HCT116 (cell line): ENCODE data around the gene COL8A2. TPM values are rescaled to one million over a fixed set of nuclear protein-coding genes. Genes with fewer than 3 reads are reported as not detected.

Experiments
- ATAC-seq: fragments of 200-7000 bp; cut with Tn5 transposase; 2 replicates; pipeline ENCODE4 v1.9.1; 2020; ENCODE audit warnings: mild to moderate bottlenecking, moderate library complexity
- BruUV-seq: library from RNA; stranded (reverse); fragments of 400-500 nt; replicated peaks from 2 replicates; lab custom pipeline; 2021; lab: Mats Ljungman, UMichigan
- CTCF ChIA-PET: fragments of 300-600 bp; sonication (Branson Sonifier 250); formaldehyde crosslinking; loops from one replicate; lab custom pipeline; 2021; ENCODE audit warnings: antibody characterized with exemption; lab: Charles Lee
- POLR2A ChIA-PET: fragments of 300-600, 350-600 bp; sonication (Branson Sonifier 250); formaldehyde crosslinking; loops from one replicate; lab custom pipeline; 2021; ENCODE audit warnings: antibody characterized with exemption; lab: Charles Lee
- RAD21 ChIA-PET, 2 experiments: fragments of 300-600 bp; sonication (Branson Sonifier 250); formaldehyde crosslinking; loops; one replicate each; lab custom pipeline; 2023; ENCODE audit warnings: low total read pairs in 2 of 2; ENCODE audit not compliant: uncharacterized antibody in 2 of 2, unreplicated experiment in 2 of 2, low non-redundant PET in 1 of 2; lab: Charles Lee
- DNase-seq: peaks from one replicate; pipeline ENCODE4 v3.0.0-alpha.2; 2010; ENCODE audit warnings: low read depth, low spot score
- H2AFZ ChIP-seq: fragments of 200-600 bp; shearing (Covaris generic), sonication (generic); 2 replicates; pipeline ENCODE4 v1.6.1; 2017; ENCODE audit warnings: low read depth, mixed run types, mixed read lengths, antibody characterized with exemption, low read length; ENCODE audit not compliant: poor library complexity, severe bottlenecking
- H3K27ac ChIP-seq: 2 replicates; pipeline ENCODE4 v1.5.1; 2012; ENCODE audit warnings: low read depth, low read length
- H3K27me3 ChIP-seq: fragments of 200-600 bp; sonication (generic); 2 replicates; pipeline ENCODE4 v1.6.1; 2016; ENCODE audit warnings: mixed run types, low read length, mixed read lengths; ENCODE audit not compliant: insufficient read depth
- H3K36me3 ChIP-seq, 2 experiments: fragments of 200-500 bp in 1 of 2; fragments of 200-600 bp in 1 of 2; sonication (Bioruptor generic) in 1 of 2; sonication (generic) in 1 of 2; 2 replicates each; pipeline versions ENCODE4 v1.5.1 to v1.6.1; 2014 to 2016; ENCODE audit warnings: low read length in 2 of 2, inconsistent platforms in 1 of 2, mixed read lengths in 1 of 2, mixed run types in 1 of 2; ENCODE audit not compliant: insufficient read depth in 2 of 2, control insufficient read depth in 1 of 2
- H3K4me1 ChIP-seq, 2 experiments: fragments of 200-600 bp in 1 of 2; sonication (generic) in 1 of 2; 2 replicates each; pipeline versions ENCODE4 v1.5.1 to v1.6.1; 2012 to 2017; ENCODE audit warnings: low read length in 2 of 2, inconsistent platforms in 1 of 2, mild to moderate bottlenecking in 1 of 2, mixed read lengths in 1 of 2, mixed run types in 1 of 2, moderate library complexity in 1 of 2; ENCODE audit not compliant: insufficient read depth in 2 of 2, control insufficient read depth in 1 of 2
- H3K4me2 ChIP-seq: fragments of 200-600 bp; sonication (generic); 2 replicates; pipeline ENCODE4 v1.6.1; 2017; ENCODE audit warnings: mixed run types, low read length, mixed read lengths
- H3K4me3 ChIP-seq, 2 experiments: fragments of 200-600 bp in 1 of 2; sonication (generic) in 1 of 2; replicated peaks in 1 of 2; 2 replicates each; pipeline ENCODE4 v1.5.1; 2011 to 2016; ENCODE audit warnings: low read length in 2 of 2, control low read depth in 1 of 2, low read depth in 1 of 2, mild to moderate bottlenecking in 1 of 2, mixed read lengths in 1 of 2, mixed run types in 1 of 2
- H3K79me2 ChIP-seq: fragments of 200-600 bp; sonication (generic); 2 replicates; pipeline ENCODE4 v1.6.1; 2017; ENCODE audit warnings: mild to moderate bottlenecking, mixed run types, low read length, moderate library complexity, mixed read lengths; ENCODE audit not compliant: insufficient read depth
- H3K9ac ChIP-seq: fragments of 200-600 bp; sonication (generic); 2 replicates; pipeline ENCODE4 v1.6.1; 2016; ENCODE audit warnings: low read length, mixed read lengths
- H3K9me2 ChIP-seq: fragments of 200-600 bp; sonication (generic), shearing (Covaris generic); 2 replicates; pipeline ENCODE4 v1.6.1; 2017; ENCODE audit warnings: mixed run types, mild to moderate bottlenecking, moderate library complexity; ENCODE audit not compliant: insufficient read depth
- H3K9me3 ChIP-seq, 2 experiments: fragments of 200-500 bp in 1 of 2; fragments of 200-600 bp in 1 of 2; sonication (Bioruptor generic) in 1 of 2; sonication (generic) in 1 of 2; 2 replicates each; pipeline ENCODE4 v1.6.1; 2014 to 2017; ENCODE audit warnings: low read length in 2 of 2, mixed read lengths in 2 of 2, inconsistent platforms in 1 of 2, low read depth in 1 of 2, mild to moderate bottlenecking in 1 of 2, mixed run types in 1 of 2, moderate library complexity in 1 of 2; ENCODE audit not compliant: control insufficient read depth in 1 of 2, insufficient read depth in 1 of 2
- H4K20me1 ChIP-seq: fragments of 200-600 bp; sonication (generic), shearing (Covaris generic); 2 replicates; pipeline ENCODE4 v1.6.1; 2017; ENCODE audit warnings: mixed run types, mild to moderate bottlenecking, moderate library complexity; ENCODE audit not compliant: insufficient read depth
- EZH2phosphoT487 ChIP-seq: fragments of 200-600 bp; IDR thresholded peaks from 2 replicates; pipeline ENCODE4 v1.6.1; 2018; ENCODE audit warnings: antibody characterized with exemption, borderline replicate concordance
- FOSL1 ChIP-seq: IDR thresholded peaks from 2 replicates; pipeline ENCODE4 v1.6.1; 2012; ENCODE audit warnings: low read depth
- POLR2AphosphoS5 ChIP-seq: IDR thresholded peaks from 2 replicates; pipeline ENCODE4 v1.6.1; 2011; ENCODE audit warnings: mild to moderate bottlenecking, low read depth, low read length, moderate library complexity
- RAD21 ChIP-seq: IDR thresholded peaks from 2 replicates; pipeline ENCODE4 v1.6.1; 2012; ENCODE audit warnings: low read depth, mild to moderate bottlenecking
- intact Hi-C: fragments of 100-400 bp; cut with micrococcal nuclease; formaldehyde crosslinking; loops from 2 replicates; pipeline ENCODE4 v1.10.0; 2022
- total RNA-seq: library from RNA; stranded (reverse); gene quantifications from one replicate; pipeline ENCODE4 v1.2.1, GENCODE V29; 2021; ENCODE audit not compliant: unreplicated experiment
- TF ChIP-seq, protein P1 (sequence below), 3 experiments: fragments of 200-600 bp in 1 of 3; sonication (generic) in 1 of 3; IDR thresholded peaks in 2 of 3; conservative IDR thresholded peaks in 1 of 3; 2 replicates each; pipeline ENCODE4 v1.5.1; 2012 to 2017; ENCODE audit warnings: low read depth in 2 of 3, low read length in 2 of 3, antibody characterized with exemption in 1 of 3, borderline replicate concordance in 1 of 3, control low read depth in 1 of 3, mild to moderate bottlenecking in 1 of 3, mixed read lengths in 1 of 3, mixed run types in 1 of 3, moderate library complexity in 1 of 3; ENCODE audit not compliant: insufficient read depth in 1 of 3
- TF ChIP-seq, protein P2 (sequence below): IDR thresholded peaks from 2 replicates; pipeline ENCODE4 v1.6.1; 2012; ENCODE audit warnings: low read depth

The COL8A2 gene
- total RNA-seq, 1 experiment from 2014 or later = 0.05 TPM

DNA sequence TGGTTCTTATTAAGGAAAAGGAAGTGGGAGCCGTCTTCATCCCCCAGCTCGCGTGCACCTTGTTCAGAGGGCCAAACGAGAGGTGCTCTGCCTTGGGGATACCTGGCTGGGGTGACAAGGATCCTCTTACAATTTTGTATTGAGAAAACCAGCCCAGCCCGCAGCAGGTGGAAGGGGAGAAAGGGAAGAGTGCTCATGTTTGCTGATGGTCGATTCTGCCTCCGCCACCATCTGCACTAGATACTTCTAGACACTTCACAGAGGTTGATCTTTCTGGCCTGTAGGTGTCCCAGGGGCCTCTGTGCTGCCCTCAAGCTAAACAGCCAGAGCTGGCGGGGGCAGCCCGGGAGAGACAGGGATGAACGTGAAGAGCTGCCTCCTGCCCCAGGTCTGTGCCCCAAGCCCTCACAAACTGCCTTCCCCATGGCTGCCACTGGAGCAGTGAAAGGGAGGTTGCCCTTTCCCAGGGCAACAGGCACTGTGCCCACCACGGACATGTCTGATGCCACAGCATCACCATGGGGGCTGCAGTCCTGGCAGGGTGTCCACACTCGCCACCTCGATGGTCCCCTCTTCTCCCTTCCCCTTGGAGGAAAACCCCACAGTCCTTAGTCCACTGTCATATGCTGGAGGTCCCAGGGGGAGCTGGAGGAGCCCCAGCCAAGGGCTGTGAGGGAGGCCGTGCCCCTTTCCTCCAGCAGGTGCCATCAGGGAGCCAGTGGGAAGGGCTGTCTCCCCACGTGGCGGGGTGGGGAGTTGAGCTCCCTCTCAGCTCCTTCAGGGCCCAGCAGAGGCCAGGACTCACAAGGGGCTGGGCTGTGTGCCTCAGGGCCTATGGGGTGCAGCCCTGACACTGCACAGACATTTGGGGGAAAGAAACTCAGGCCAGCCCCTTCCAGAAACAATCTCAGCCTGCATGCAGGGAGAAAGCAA lies 28.3 kb downstream of the COL8A2 start:
- POLR2A ChIA-PET = no interaction called here
- H3K4me3 ChIP-seq = no peak overlapping the region
- H3K27me3 ChIP-seq = no peaks in the 10 kb centered on the region
- peaks cover 3% of the 10 kb centered on the region; the same call in 1 of the 2 replicates for H3K79me2 ChIP-seq
- no peak overlapping the region for H3K4me2 ChIP-seq
- no peaks in the 10 kb centered on the region for H4K20me1 ChIP-seq
- TF ChIP-seq, protein P1, sequence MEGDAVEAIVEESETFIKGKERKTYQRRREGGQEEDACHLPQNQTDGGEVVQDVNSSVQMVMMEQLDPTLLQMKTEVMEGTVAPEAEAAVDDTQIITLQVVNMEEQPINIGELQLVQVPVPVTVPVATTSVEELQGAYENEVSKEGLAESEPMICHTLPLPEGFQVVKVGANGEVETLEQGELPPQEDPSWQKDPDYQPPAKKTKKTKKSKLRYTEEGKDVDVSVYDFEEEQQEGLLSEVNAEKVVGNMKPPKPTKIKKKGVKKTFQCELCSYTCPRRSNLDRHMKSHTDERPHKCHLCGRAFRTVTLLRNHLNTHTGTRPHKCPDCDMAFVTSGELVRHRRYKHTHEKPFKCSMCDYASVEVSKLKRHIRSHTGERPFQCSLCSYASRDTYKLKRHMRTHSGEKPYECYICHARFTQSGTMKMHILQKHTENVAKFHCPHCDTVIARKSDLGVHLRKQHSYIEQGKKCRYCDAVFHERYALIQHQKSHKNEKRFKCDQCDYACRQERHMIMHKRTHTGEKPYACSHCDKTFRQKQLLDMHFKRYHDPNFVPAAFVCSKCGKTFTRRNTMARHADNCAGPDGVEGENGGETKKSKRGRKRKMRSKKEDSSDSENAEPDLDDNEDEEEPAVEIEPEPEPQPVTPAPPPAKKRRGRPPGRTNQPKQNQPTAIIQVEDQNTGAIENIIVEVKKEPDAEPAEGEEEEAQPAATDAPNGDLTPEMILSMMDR (IDR thresholded peaks at IDR 0.05 in 2 of 3, conservative IDR thresholded peaks at IDR 0.05 in 1 of 3; ENCODE audit: borderline replicate concordance in 1 of 3, insufficient read depth in 1 of 3, low read depth in 2 of 3, low read length in 2 of 3) = peak; percentile 14 to 44 (median 41); a peak in 5 of 6 replicates
- TF ChIP-seq FOSL1 (no peak), RAD21 (peak; percentile 23; the same call in 1 of the 2 replicates), EZH2phosphoT487 (no peak), POLR2AphosphoS5 (no peak)
- TF ChIP-seq, protein P2, sequence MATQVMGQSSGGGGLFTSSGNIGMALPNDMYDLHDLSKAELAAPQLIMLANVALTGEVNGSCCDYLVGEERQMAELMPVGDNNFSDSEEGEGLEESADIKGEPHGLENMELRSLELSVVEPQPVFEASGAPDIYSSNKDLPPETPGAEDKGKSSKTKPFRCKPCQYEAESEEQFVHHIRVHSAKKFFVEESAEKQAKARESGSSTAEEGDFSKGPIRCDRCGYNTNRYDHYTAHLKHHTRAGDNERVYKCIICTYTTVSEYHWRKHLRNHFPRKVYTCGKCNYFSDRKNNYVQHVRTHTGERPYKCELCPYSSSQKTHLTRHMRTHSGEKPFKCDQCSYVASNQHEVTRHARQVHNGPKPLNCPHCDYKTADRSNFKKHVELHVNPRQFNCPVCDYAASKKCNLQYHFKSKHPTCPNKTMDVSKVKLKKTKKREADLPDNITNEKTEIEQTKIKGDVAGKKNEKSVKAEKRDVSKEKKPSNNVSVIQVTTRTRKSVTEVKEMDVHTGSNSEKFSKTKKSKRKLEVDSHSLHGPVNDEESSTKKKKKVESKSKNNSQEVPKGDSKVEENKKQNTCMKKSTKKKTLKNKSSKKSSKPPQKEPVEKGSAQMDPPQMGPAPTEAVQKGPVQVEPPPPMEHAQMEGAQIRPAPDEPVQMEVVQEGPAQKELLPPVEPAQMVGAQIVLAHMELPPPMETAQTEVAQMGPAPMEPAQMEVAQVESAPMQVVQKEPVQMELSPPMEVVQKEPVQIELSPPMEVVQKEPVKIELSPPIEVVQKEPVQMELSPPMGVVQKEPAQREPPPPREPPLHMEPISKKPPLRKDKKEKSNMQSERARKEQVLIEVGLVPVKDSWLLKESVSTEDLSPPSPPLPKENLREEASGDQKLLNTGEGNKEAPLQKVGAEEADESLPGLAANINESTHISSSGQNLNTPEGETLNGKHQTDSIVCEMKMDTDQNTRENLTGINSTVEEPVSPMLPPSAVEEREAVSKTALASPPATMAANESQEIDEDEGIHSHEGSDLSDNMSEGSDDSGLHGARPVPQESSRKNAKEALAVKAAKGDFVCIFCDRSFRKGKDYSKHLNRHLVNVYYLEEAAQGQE = no peak
- BruUV-seq = no TSS peak
- peaks cover 23 to 26% of the 10 kb centered on the region in 2 experiments; a peak in 3 of 4 replicates for H3K36me3 ChIP-seq
- H3K9ac ChIP-seq = no peak overlapping the region
- H2AFZ ChIP-seq = no peak overlapping the region
- H3K9me3 ChIP-seq = no peaks in the 10 kb centered on the region
- CTCF ChIA-PET = interaction anchor here (0.8 to 3.9 kb wide), 3 partner anchors 32 to 52 kb away, joined by 3 to 31 read pairs (median 3); partner anchors contain the start of gene TRAPPC3
- peaks cover 0 to 22% of the 10 kb centered on the region in 2 experiments; a peak in 2 of 4 replicates for H3K4me1 ChIP-seq
- H3K9me2 ChIP-seq = no peaks in the 10 kb centered on the region
- ATAC-seq (peak; percentile 70), DNase-seq (no peak)
- RAD21 ChIA-PET = interaction anchor here in 1 of 2 experiments (1.1 kb wide), 1 partner anchor 53 kb away, joined by 5 read pairs; the partner anchor contains the start of gene TRAPPC3
- H3K27ac ChIP-seq = no peak overlapping the region; the same call in 1 of the 2 replicates
- intact Hi-C loops = loop anchor here (5.0 kb wide), 1 partner anchor 271 kb away; no protein-coding TSS in a partner anchor
